DND-41 (cell line): Measurements from ENCODE around the gene PSD2.
A peak's percentile ranks its signal among the peaks of the same experiment; 100 is the strongest.

Experiments used
- ATAC-seq: fragments of 200-7000 bp; cut with Tn5 transposase; 3 replicates; pipeline ENCODE4 v1.9.1; 2021; ENCODE audit warnings: low read depth; ENCODE audit not compliant: insufficient read depth
- DNase-seq: peaks from one replicate; pipeline ENCODE4 v3.0.0-alpha.2; 2020
- H2AFZ ChIP-seq: 2 replicates; pipeline ENCODE4 v1.6.0; 2012; ENCODE audit warnings: low read depth, low read length
- H3K27ac ChIP-seq: 2 replicates; pipeline ENCODE4 v1.5.1; 2012; ENCODE audit warnings: low read length, inconsistent platforms
- H3K27me3 ChIP-seq: fragments of 200-600 bp; sonication (generic); 2 replicates; pipeline ENCODE4 v1.6.0; 2012; ENCODE audit warnings: low read length, mild to moderate bottlenecking, inconsistent platforms; ENCODE audit not compliant: insufficient read depth, poor library complexity
- H3K36me3 ChIP-seq: 2 replicates; pipeline ENCODE4 v1.5.1; 2012; ENCODE audit warnings: low read length, inconsistent platforms; ENCODE audit not compliant: insufficient read depth
- H3K4me1 ChIP-seq: 2 replicates; pipeline ENCODE4 v1.5.1; 2012; ENCODE audit warnings: mild to moderate bottlenecking, low read length; ENCODE audit not compliant: insufficient read depth
- H3K4me2 ChIP-seq: 2 replicates; pipeline ENCODE4 v1.6.0; 2012; ENCODE audit warnings: mild to moderate bottlenecking, moderate library complexity, low read length, inconsistent platforms; ENCODE audit not compliant: insufficient read depth
- H3K4me3 ChIP-seq, 2 experiments: fragments of 200-600 bp in 1 of 2; shearing (Covaris generic) in 1 of 2; 2 replicates each; pipeline ENCODE4 v1.5.1; 2012 to 2016; ENCODE audit warnings: inconsistent platforms in 2 of 2, low read length in 2 of 2, mild to moderate bottlenecking in 2 of 2, low read depth in 1 of 2, moderate library complexity in 1 of 2
- H3K79me2 ChIP-seq: 2 replicates; pipeline ENCODE4 v1.6.0; 2012; ENCODE audit warnings: low read length, inconsistent platforms; ENCODE audit not compliant: insufficient read depth
- H3K9ac ChIP-seq: 2 replicates; pipeline ENCODE4 v1.6.0; 2012; ENCODE audit warnings: low read depth, mild to moderate bottlenecking, inconsistent platforms, low read length, moderate library complexity
- H3K9me3 ChIP-seq: 2 replicates; pipeline ENCODE4 v1.5.1; 2012; ENCODE audit warnings: low read length, moderate library complexity, mild to moderate bottlenecking, inconsistent platforms; ENCODE audit not compliant: insufficient read depth, severe bottlenecking
- H4K20me1 ChIP-seq: 2 replicates; pipeline ENCODE4 v1.6.0; 2012; ENCODE audit warnings: low read length; ENCODE audit not compliant: insufficient read depth
- EZH2 ChIP-seq: IDR thresholded peaks from 3 replicates; pipeline ENCODE4 v1.6.1; 2012; ENCODE audit warnings: borderline replicate concordance, low read depth, mild to moderate bottlenecking, moderate library complexity, low read length, inconsistent platforms; ENCODE audit not compliant: severe bottlenecking
- TF ChIP-seq, protein P1 (sequence below): IDR thresholded peaks from 2 replicates; pipeline ENCODE4 v1.5.1; 2012; ENCODE audit warnings: borderline replicate concordance, low read length, moderate library complexity, mild to moderate bottlenecking; ENCODE audit not compliant: poor library complexity, severe bottlenecking; ENCODE audit errors: extremely low read depth

The PSD2 gene

DNA sequence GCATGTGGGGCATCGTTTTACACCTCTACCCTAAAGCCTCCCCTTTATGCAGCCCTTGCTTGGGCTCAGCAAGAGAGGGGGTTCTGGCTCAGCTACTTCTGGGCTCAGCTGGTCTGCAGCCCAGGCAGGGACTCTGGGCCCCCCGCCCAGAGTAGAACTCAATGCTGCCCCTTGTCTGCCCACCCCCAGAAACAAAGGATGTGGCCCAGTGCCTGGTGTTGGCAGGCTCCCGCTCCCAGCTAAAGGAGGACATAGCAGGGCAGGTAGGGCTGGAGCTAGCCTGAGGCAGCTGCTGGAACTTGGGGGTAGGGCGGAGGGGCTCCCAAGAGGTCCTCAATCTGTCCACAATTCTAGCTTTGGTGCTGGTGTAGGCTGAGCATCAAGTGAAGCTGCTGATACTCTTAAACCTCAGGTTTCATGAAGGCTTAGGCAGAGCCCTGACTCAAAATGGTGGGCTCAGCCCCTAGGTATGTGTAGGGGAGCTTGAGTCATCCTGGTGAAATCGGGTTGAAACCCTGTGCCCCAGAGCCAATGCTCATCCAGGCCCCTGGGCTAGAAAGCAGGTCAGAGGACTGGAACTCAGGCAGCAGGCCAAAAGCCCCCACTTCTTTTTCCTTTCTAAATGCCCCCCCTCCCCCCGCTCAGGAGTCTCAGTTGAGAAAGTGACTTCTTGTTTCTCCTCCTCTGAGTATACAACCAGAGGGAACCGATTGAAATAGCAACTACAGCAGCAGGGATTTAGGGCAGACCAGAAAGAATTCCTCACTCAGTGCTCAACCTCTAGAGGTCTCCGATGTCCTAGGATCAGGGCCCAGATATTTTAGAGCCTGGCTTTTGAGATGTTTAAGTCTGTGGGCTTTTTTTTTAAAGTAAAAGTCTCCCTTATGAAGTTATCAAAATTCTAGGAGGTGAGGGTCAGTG, 11.4 kb downstream of the PSD2 start:
- H4K20me1 ChIP-seq = peaks cover 16% of the 10 kb centered on the region
- ATAC-seq = no peak

DNA sequence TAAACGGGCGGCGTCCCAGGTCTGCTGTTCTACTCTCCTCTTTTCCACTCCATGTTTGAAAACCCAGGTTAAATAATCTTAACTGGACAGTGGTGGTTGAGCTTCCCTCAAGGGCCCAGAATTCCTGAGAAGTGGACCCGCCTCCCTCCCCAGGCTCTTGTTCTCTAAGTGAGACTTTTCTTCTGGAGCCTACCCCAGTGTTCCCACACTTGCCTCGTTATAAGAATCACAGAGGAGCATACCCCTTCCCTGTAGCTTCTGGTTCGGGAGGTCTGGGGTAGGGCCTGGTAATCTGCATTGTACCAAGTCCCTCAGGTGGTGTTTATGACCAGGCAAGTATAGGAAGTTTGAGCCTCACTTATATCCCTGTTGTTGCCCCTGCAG, 12.0 kb downstream of the PSD2 start:
- Histone ChIP-seq H3K4me2 (no peak overlapping the region), H3K36me3 (no peaks in the 10 kb centered on the region), H3K79me2 (no peaks in the 10 kb centered on the region), H3K9me3 (no peaks in the 10 kb centered on the region), H3K27ac (no peak overlapping the region), H3K9ac (no peak overlapping the region), H3K4me1 (no peaks in the 10 kb centered on the region), H4K20me1 (peaks cover 16% of the 10 kb centered on the region), H3K4me3 (no peak overlapping the region), H3K27me3 (no peaks in the 10 kb centered on the region), H2AFZ (no peak overlapping the region)
- DNase-seq (no peak), ATAC-seq (no peak)
- TF ChIP-seq, protein P1, sequence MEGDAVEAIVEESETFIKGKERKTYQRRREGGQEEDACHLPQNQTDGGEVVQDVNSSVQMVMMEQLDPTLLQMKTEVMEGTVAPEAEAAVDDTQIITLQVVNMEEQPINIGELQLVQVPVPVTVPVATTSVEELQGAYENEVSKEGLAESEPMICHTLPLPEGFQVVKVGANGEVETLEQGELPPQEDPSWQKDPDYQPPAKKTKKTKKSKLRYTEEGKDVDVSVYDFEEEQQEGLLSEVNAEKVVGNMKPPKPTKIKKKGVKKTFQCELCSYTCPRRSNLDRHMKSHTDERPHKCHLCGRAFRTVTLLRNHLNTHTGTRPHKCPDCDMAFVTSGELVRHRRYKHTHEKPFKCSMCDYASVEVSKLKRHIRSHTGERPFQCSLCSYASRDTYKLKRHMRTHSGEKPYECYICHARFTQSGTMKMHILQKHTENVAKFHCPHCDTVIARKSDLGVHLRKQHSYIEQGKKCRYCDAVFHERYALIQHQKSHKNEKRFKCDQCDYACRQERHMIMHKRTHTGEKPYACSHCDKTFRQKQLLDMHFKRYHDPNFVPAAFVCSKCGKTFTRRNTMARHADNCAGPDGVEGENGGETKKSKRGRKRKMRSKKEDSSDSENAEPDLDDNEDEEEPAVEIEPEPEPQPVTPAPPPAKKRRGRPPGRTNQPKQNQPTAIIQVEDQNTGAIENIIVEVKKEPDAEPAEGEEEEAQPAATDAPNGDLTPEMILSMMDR = no peak
- no peak for TF ChIP-seq EZH2

More for the DNA sequence above, 11.4 kb downstream of the PSD2 start:
- H3K79me2 ChIP-seq = no peaks in the 10 kb centered on the region
- H3K36me3 ChIP-seq = no peaks in the 10 kb centered on the region
- DNase-seq = no peak
- TF ChIP-seq, protein P1 = no peak
- TF ChIP-seq EZH2 = no peak
- no peak overlapping the region for H3K27ac ChIP-seq
- no peak overlapping the region for H2AFZ ChIP-seq
- no peaks in the 10 kb centered on the region for H3K9me3 ChIP-seq
- no peaks in the 10 kb centered on the region for H3K27me3 ChIP-seq
- no peak overlapping the region for H3K4me2 ChIP-seq
- no peak overlapping the region for H3K4me3 ChIP-seq
- H3K4me1 ChIP-seq = no peaks in the 10 kb centered on the region
- no peak overlapping the region for H3K9ac ChIP-seq

DNA sequence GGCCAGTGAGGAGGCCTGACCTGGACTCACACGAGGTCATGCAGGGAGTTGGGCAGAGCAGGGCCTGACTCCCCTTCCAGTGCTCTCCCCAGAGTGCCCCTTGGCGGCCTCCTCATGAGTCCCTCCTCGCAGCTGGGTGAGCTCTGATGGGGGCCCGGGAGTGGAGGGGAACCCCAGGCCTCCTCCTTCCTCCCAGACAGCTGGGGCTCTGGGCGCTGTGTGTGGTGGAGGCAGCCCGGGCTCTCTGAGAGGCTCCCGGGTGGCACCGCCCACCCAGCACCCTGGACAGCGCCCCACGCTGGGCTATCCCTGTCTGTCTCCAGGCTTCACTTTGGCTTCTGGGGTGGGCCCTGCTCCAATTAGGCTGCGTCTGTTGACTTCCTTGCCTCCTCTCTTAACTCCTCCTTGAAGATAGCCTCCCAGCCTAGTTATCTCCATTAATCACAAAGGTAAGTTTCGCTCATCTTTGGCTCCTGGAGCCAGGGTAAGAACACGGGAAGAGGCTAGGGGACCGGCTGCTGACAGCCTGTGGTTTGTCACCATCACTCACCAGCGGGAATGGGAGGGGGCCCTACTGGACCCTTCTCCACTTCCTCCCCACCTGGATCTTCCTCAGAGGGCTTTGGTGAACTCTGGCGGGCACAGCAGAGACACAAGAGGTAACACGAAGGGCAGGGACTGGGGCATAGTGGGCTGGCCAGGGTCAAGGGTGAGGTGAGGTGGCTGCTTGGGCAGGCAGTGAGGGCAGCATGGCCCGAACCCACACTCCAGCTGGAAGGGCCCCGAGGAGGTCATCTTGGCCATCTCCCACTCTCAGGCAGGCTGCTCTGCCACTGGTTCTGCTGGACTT, 13.1 kb downstream of the PSD2 start:
- DNase-seq = peak; percentile 81
- TF ChIP-seq, protein P1 = peak; percentile 18
- TF ChIP-seq EZH2 = no peak
- peaks cover 13% of the 10 kb centered on the region for H4K20me1 ChIP-seq
- no peaks in the 10 kb centered on the region for H3K79me2 ChIP-seq
- no peak overlapping the region for H2AFZ ChIP-seq
- no peak overlapping the region for H3K4me2 ChIP-seq
- H3K27me3 ChIP-seq = no peaks in the 10 kb centered on the region
- no peaks in the 10 kb centered on the region for H3K9me3 ChIP-seq
- no peak overlapping the region for H3K27ac ChIP-seq
- H3K4me1 ChIP-seq = no peaks in the 10 kb centered on the region
- ATAC-seq = peak; percentile 100
- no peak overlapping the region for H3K9ac ChIP-seq
- H3K4me3 ChIP-seq = no peak overlapping the region
- no peaks in the 10 kb centered on the region for H3K36me3 ChIP-seq
